SK-N-MC (cell line): ENCODE results near the gene RIN3.

Experiments used
- DNase-seq: peaks from one replicate; pipeline ENCODE4 v3.0.0-alpha.2; 2011; ENCODE audit warnings: low read depth, low spot score
- H3K27ac ChIP-seq: fragments of 200-600 bp; sonication (generic); 2 replicates; pipeline ENCODE4 v1.5.1; 2016; ENCODE audit warnings: mixed run types
- H3K36me3 ChIP-seq: fragments of 200-600 bp; sonication (generic); 2 replicates; pipeline ENCODE4 v1.6.1; 2017; ENCODE audit warnings: antibody characterized with exemption, low read length, mixed read lengths; ENCODE audit not compliant: insufficient read depth
- H3K4me3 ChIP-seq: fragments of 200-600 bp; sonication (generic); 2 replicates; pipeline ENCODE4 v1.5.1; 2016
- H3K9ac ChIP-seq: fragments of 200-600 bp; sonication (generic); 2 replicates; pipeline ENCODE4 v1.8.0; 2017; ENCODE audit warnings: mixed run types, mixed read lengths; ENCODE audit not compliant: insufficient read length
- H3K9me3 ChIP-seq: fragments of 200-600 bp; sonication (generic); 2 replicates; pipeline ENCODE4 v1.6.1; 2017; ENCODE audit warnings: low read depth, mild to moderate bottlenecking, antibody characterized with exemption, low read length, moderate library complexity, mixed read lengths
- EZH2 ChIP-seq: fragments of 200-600 bp; sonication (generic); IDR thresholded peaks from one replicate; pipeline ENCODE4 v1.6.1; 2017; ENCODE audit warnings: antibody characterized with exemption
- FOXP2 ChIP-seq: optimal IDR thresholded peaks from 2 replicates; pipeline ENCODE3; 2011; ENCODE audit warnings: mild to moderate bottlenecking, moderate library complexity; ENCODE audit not compliant: insufficient read depth; ENCODE audit errors: extremely low read length, control extremely low read depth
- POLR2AphosphoS5 ChIP-seq: IDR thresholded peaks from 2 replicates; pipeline ENCODE4 v1.6.1; 2012; ENCODE audit warnings: mild to moderate bottlenecking, low read depth, low read length, borderline replicate concordance

Gene RIN3

GRCh38 chr14:92649934-92650545, 136.5 kb downstream of the RIN3 start:
- no peak for DNase-seq
- TF ChIP-seq FOXP2 (no peak), EZH2 (no peak), POLR2AphosphoS5 (no peak)
- H3K27ac ChIP-seq = no peak overlapping the region
- no peaks in the 10 kb centered on the region for H3K9me3 ChIP-seq
- no peaks in the 10 kb centered on the region for H3K36me3 ChIP-seq
- H3K4me3 ChIP-seq = no peak overlapping the region
- no peak overlapping the region for H3K9ac ChIP-seq

DNA sequence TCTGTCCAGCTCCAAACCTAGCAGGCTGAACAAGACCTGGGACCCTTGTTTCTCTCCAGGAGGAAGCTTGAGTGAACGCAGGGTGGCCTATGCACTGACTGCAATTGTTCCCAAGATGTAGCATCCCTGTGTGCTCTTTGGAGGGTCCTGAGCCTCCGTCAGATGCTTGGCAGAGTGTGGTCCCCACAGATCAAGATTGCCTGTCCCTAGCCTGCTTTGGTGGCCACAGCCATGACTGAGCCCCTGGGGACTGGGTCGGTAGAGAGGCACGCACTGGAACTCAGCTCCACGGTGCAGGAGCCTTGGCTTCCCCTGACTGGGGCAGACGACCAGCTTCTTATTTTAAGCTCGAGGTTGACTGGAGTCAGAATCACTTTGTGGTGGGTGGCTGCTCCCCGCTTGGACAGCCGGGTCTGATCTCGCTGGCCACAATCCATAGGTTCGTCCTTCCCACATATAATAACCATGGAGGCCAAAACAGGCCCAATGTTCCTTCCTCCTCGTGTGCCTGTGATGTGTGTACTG, 137.1 kb downstream of the RIN3 start:
- Histone ChIP-seq H3K9ac (no peak overlapping the region), H3K4me3 (no peak overlapping the region), H3K9me3 (no peaks in the 10 kb centered on the region), H3K27ac (no peak overlapping the region), H3K36me3 (no peaks in the 10 kb centered on the region)
- no peak for TF ChIP-seq POLR2AphosphoS5
- TF ChIP-seq EZH2 = no peak
- TF ChIP-seq FOXP2 = no peak
- DNase-seq = no peak

DNA sequence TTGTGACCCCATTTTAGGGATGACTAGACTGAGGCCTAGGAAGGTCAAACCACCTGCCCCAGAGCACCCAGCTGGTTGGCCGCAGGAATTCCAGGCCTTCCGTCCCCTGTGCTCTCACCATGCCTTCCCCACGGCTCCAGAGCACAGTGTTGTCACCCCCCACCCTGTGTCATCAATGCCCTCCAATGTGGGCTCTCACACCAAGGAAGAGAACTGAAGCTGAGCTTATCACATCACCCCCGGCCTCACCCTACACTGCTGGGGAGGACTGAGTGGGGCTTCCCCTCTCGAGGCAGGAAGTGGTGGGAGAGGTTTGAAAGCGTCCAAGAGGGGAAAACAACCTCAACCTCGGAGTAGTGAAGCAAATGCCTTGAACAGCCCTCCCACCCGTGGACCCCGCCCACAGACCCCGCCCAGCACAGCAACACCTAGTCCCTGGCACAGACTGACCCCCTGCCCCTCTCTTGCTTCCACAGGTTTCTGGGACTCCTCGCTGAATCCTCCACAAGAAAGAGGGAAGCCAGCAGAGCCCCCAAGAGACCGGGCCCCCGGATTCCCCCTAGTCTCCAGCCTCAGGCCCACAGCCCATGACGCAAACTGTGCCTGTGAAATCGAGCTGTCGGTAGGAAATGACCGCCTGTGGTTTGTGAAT, 137.7 kb downstream of the RIN3 start:
- H3K9me3 ChIP-seq = no peaks in the 10 kb centered on the region
- H3K36me3 ChIP-seq = no peaks in the 10 kb centered on the region
- no peak overlapping the region for H3K27ac ChIP-seq
- H3K9ac ChIP-seq = no peak overlapping the region
- TF ChIP-seq FOXP2 (no peak), POLR2AphosphoS5 (no peak), EZH2 (no peak)
- H3K4me3 ChIP-seq = no peak overlapping the region
- no peak for DNase-seq

DNA sequence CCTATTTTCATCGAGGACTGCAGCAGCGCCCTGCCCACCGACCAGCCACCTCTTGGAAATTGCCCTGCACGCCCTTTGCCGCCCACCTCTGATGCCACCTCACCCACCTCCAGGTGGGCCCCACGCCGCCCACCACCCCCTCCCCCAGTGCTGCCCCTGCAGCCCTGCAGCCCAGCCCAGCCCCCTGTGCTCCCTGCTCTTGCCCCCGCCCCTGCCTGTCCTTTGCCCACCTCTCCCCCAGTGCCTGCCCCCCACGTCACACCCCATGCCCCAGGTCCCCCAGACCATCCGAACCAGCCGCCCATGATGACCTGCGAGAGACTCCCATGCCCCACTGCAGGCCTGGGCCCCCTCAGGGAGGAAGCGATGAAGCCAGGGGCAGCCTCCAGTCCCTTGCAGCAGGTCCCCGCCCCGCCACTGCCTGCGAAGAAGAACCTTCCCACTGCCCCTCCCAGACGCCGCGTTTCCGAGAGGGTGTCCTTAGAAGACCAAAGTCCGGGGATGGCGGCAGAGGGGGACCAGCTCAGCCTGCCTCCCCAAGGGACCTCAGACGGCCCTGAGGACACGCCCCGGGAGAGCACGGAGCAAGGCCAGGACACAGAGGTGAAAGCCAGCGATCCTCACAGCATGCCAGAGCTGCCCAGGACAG, 138.3 kb downstream of the RIN3 start:
- TF ChIP-seq FOXP2 = no peak
- no peak for TF ChIP-seq EZH2
- TF ChIP-seq POLR2AphosphoS5 = no peak
- H3K36me3 ChIP-seq = no peaks in the 10 kb centered on the region
- H3K9me3 ChIP-seq = no peaks in the 10 kb centered on the region
- DNase-seq = no peak
- H3K9ac ChIP-seq = no peak overlapping the region
- H3K4me3 ChIP-seq = no peak overlapping the region
- H3K27ac ChIP-seq = no peak overlapping the region

GRCh38 chr14:92652413-92653151, 139.0 kb downstream of the RIN3 start:
- no peaks in the 10 kb centered on the region for H3K9me3 ChIP-seq
- H3K36me3 ChIP-seq = no peaks in the 10 kb centered on the region
- no peak for DNase-seq
- no peak overlapping the region for H3K27ac ChIP-seq
- TF ChIP-seq EZH2 = no peak
- TF ChIP-seq POLR2AphosphoS5 = no peak
- no peak for TF ChIP-seq FOXP2
- no peak overlapping the region for H3K9ac ChIP-seq
- no peak overlapping the region for H3K4me3 ChIP-seq

DNA sequence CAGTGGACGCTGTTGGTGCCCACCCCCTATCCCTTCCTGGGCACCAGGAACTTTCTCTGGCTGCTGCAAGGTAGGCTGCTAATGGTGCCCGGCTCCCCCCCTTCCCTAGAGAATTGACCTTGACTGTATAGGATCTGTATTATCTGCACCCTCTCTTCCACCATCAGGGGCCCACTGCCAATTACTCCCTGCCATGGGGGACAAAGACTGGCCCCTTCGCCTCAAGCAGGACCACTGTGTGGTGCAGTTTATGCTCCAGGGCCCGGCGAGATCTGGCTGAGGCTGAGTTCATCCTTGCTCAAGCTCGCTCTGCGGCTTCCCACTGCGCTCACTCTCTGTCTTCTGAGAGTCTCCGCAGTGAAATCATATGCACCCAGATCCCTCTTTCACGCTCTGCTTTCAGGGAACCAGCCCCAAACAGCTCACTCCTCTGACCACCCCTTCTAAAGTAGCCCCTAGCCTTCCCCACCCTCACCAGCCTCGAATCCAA, 139.6 kb downstream of the RIN3 start:
- H3K4me3 ChIP-seq = no peak overlapping the region
- H3K9ac ChIP-seq = no peak overlapping the region
- no peaks in the 10 kb centered on the region for H3K36me3 ChIP-seq
- TF ChIP-seq EZH2 (no peak), POLR2AphosphoS5 (no peak), FOXP2 (no peak)
- no peak overlapping the region for H3K27ac ChIP-seq
- DNase-seq = no peak
- no peaks in the 10 kb centered on the region for H3K9me3 ChIP-seq

GRCh38 chr14:92654239-92654901, 140.8 kb downstream of the RIN3 start:
- DNase-seq = no peak
- no peak for TF ChIP-seq FOXP2
- TF ChIP-seq POLR2AphosphoS5 = no peak
- TF ChIP-seq EZH2 = no peak
- no peak overlapping the region for H3K4me3 ChIP-seq
- H3K9ac ChIP-seq = no peak overlapping the region
- H3K36me3 ChIP-seq = no peaks in the 10 kb centered on the region
- H3K27ac ChIP-seq = no peak overlapping the region
- H3K9me3 ChIP-seq = no peaks in the 10 kb centered on the region
